Prostate gland (tissue), 2 donors: ENCODE measurements around the gene WDR64. TPM values are rescaled to one million over a fixed set of nuclear protein-coding genes. Genes with fewer than 3 reads are reported as not detected.

Experiments used
- DNase-seq: peaks from one replicate; pipeline ENCODE4 v3.0.0-alpha.2; 2019; ENCODE audit warnings: low spot score
- H3K27ac ChIP-seq, 2 donors: fragments of 200-600 bp; sonication (generic); 2 replicates each; pipeline ENCODE4 v1.5.1; 2017 to 2019
- H3K27me3 ChIP-seq: fragments of 200-600 bp; sonication (generic); replicated peaks from 2 replicates; pipeline ENCODE4 v1.5.1; 2019; ENCODE audit not compliant: insufficient read depth
- H3K36me3 ChIP-seq, 2 donors: fragments of 200-600 bp; sonication (generic); 1 replicate in 1 of 2; 2 replicates in 1 of 2; pipeline versions ENCODE4 v1.5.1 to v1.8.1; 2017 to 2019
- H3K4me1 ChIP-seq: fragments of 200-600 bp; sonication (generic); replicated peaks from 2 replicates; pipeline ENCODE4 v1.5.1; 2019
- H3K4me3 ChIP-seq, 2 donors: fragments of 200-600 bp; sonication (generic); 2 replicates each; pipeline ENCODE4 v1.5.1; 2017 to 2019
- H3K9me3 ChIP-seq: fragments of 200-600 bp; sonication (generic); 2 replicates; pipeline ENCODE4 v1.5.1; 2017
- POLR2A ChIP-seq: fragments of 450-650 bp; IDR thresholded peaks from one replicate; pipeline ENCODE4 v1.6.1; 2016; ENCODE audit warnings: antibody characterized with exemption, mild to moderate bottlenecking
- POLR2AphosphoS5 ChIP-seq: sonication (generic); formaldehyde crosslinking; IDR thresholded peaks from one replicate; pipeline ENCODE4 v1.6.1; 2017; ENCODE audit warnings: antibody characterized with exemption
- WGBS: methylation state at CpG from one replicate; pipeline ENCODE4 v1.1.5; 2018; 5-methylcytosine and 5-hydroxymethylcytosine counted together
- intact Hi-C: fragments of 100-400 bp; cut with DNase I; formaldehyde crosslinking; loops from one replicate; pipeline ENCODE4 v1.14.2; 2022
- total RNA-seq, 2 donors: library from RNA; depleted of rRNA; stranded (reverse); fragments of >200 nt; gene quantifications; one replicate each; pipeline ENCODE4 v1.1.0, GENCODE V29; 2016
- TF ChIP-seq, protein P1 (sequence below), 4 experiments: fragments of 200-600 bp in 2 of 4; fragments of 450-650 bp in 2 of 4; sonication (generic) in 2 of 4; IDR thresholded peaks; 1 replicate in 3 of 4; 2 replicates in 1 of 4; pipeline ENCODE4 v1.5.1; 2016 to 2019; ENCODE audit warnings: antibody characterized with exemption in 4 of 4, mild to moderate bottlenecking in 2 of 4, moderate library complexity in 2 of 4

WDR64 gene
- total RNA-seq, 2 donors from 2014 or later, result 0.91 TPM; not detected in 1

DNA sequence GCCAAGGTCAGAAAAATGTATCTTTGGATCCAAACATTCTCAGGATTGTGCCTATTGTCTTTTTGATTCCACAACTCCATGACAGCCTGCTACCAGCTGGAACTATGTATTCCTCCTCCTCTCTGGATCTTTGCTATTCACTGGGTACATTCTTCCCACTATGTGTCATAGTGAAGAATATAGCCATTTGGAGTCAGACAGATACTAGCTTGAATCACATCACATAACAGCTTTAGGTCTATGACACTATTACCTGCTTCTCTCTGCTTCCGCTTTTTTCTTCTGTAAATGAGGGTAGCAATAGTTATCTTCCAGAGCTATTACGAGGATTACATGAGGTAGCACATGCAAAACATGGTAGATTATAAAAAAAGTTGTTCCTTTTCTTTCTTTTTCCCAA, 190.5 kb downstream of the WDR64 start:
- WGBS, result 88% methylated on average over 2 of the region's 2 CpGs
- TF ChIP-seq POLR2A (no peak), POLR2AphosphoS5 (no peak)
- TF ChIP-seq, protein P1, sequence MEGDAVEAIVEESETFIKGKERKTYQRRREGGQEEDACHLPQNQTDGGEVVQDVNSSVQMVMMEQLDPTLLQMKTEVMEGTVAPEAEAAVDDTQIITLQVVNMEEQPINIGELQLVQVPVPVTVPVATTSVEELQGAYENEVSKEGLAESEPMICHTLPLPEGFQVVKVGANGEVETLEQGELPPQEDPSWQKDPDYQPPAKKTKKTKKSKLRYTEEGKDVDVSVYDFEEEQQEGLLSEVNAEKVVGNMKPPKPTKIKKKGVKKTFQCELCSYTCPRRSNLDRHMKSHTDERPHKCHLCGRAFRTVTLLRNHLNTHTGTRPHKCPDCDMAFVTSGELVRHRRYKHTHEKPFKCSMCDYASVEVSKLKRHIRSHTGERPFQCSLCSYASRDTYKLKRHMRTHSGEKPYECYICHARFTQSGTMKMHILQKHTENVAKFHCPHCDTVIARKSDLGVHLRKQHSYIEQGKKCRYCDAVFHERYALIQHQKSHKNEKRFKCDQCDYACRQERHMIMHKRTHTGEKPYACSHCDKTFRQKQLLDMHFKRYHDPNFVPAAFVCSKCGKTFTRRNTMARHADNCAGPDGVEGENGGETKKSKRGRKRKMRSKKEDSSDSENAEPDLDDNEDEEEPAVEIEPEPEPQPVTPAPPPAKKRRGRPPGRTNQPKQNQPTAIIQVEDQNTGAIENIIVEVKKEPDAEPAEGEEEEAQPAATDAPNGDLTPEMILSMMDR (IDR thresholded peaks at IDR 0.05), result no peak
- intact Hi-C loops, result no loop called here
- Histone ChIP-seq H3K36me3 (no peaks in the 10 kb centered on the region), H3K27ac (no peak overlapping the region), H3K4me3 (no peak overlapping the region), H3K27me3 (no peaks in the 10 kb centered on the region), H3K4me1 (no peaks in the 10 kb centered on the region), H3K9me3 (no peaks in the 10 kb centered on the region)
- no peak for DNase-seq

DNA sequence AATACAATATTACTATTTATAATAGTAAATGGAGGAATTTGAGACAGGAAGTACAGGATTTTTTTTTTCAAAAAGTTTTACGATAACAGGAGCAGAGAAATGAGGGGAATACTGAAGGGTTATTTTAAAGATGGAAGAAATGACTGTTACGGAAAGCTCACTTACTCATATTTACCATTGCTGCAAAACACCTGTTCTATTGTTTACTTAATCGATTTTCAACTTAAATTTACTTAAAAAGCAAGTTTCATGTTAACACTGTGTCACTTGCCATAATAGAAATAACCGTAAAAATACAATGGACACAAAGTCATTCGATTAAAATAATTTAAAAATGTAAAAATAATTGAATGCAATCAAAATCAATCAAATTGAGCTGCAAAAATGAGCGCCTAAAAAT, 192.5 kb downstream of the WDR64 start:
- H3K27ac ChIP-seq, result no peak overlapping the region
- no peaks in the 10 kb centered on the region for H3K4me1 ChIP-seq
- DNase-seq, result no peak
- H3K36me3 ChIP-seq, result no peaks in the 10 kb centered on the region
- no peak overlapping the region for H3K4me3 ChIP-seq
- no peak for TF ChIP-seq POLR2AphosphoS5
- no peak for TF ChIP-seq POLR2A
- TF ChIP-seq, protein P1 (IDR thresholded peaks at IDR 0.05), result no peak
- no peaks in the 10 kb centered on the region for H3K9me3 ChIP-seq
- intact Hi-C loops, result no loop called here
- H3K27me3 ChIP-seq, result no peaks in the 10 kb centered on the region
- WGBS, result 80% methylated on average over 6 of the region's 6 CpGs

DNA sequence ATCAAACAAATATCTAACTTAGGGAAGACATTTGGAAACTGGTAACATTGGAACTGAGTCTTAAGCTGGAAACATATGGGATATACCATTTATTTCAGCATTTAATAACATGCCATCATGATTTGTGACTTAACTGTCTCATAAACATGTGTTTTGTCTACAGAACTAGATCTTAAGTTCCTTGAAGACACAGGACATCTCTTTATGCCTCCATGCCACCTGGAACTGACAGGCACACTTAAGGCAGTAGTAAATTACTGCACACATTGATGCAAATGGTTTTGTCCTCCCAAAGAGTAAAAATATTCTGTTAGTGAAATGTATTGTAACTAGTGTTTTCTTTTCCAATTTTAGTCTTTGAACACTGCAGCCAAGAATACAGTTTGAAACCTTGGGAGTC, 194.3 kb downstream of the WDR64 start:
- DNase-seq, result no peak
- TF ChIP-seq, protein P1 (IDR thresholded peaks at IDR 0.05), result no peak
- no peak for TF ChIP-seq POLR2AphosphoS5
- no peak for TF ChIP-seq POLR2A
- H3K4me3 ChIP-seq, result no peak overlapping the region
- H3K36me3 ChIP-seq, result no peaks in the 10 kb centered on the region
- intact Hi-C loops, result no loop called here
- no peak overlapping the region for H3K27ac ChIP-seq
- no peaks in the 10 kb centered on the region for H3K9me3 ChIP-seq
- no peaks in the 10 kb centered on the region for H3K4me1 ChIP-seq
- H3K27me3 ChIP-seq, result no peaks in the 10 kb centered on the region

DNA sequence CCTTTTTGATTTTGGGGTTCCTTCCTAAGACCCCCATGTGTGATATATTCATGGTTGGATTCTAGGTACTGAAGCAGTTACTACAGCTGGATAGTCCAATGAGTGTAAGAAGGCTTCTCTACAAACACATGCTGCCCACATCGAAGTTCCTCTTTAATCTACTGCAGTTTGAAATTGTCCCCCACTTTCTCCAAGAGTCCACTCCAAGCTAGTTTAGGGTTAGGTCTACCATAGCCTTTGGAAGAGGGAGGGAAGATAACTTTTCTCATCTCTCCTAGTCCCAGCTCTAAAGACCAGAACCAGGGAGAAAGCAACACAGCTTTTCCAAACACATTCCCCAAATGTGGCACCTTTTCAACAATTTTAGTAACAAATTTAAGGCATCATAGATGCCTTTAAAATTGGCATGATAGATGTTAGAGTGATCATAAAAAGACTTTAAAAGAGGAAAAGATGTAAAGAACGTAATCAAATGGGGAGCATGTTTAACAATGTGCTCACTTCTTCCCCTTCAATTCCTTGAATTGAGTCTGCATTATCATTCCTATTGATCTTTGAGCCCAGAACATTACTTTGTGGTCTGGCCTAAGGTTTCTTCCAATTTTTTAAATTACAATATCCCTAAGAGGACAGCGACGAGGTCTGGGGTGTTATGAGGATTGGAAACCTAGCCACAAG, 194.9 kb downstream of the WDR64 start:
- H3K9me3 ChIP-seq, result no peaks in the 10 kb centered on the region

DNA sequence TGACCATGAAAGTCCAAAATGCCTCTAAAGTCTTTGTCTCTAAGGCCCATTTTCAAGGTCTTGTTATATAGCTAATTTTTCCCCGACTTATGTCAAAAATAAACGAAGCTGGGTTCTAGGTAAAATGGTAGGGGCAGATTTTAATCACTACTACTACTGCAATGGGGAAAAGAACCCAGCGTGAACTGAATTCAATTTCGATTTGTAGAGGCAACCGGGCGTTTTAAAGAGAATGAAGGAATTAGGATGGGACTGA, 195.4 kb downstream of the WDR64 start:
- no peaks in the 10 kb centered on the region for H3K27me3 ChIP-seq
- peak overlapping the region; percentile 59 to 87 for H3K4me3 ChIP-seq
- no peak for DNase-seq
- TF ChIP-seq POLR2AphosphoS5 (no peak), POLR2A (no peak)
- TF ChIP-seq, protein P1 (IDR thresholded peaks at IDR 0.05), result no peak
- H3K4me1 ChIP-seq, result no peaks in the 10 kb centered on the region
- intact Hi-C loops, result no loop called here
- peak overlapping the region; percentile 97 to 99 for H3K27ac ChIP-seq
- no peaks in the 10 kb centered on the region for H3K9me3 ChIP-seq
- WGBS, result 10% methylated on average over 6 of the region's 6 CpGs
- H3K36me3 ChIP-seq, result no peaks in the 10 kb centered on the region

More for the DNA sequence above, 194.9 kb downstream of the WDR64 start:
- WGBS, result 80% methylated on average over 4 of the region's 4 CpGs
- DNase-seq, result no peak
- H3K27me3 ChIP-seq, result no peaks in the 10 kb centered on the region
- no peaks in the 10 kb centered on the region for H3K36me3 ChIP-seq
- intact Hi-C loops, result no loop called here
- H3K4me3 ChIP-seq, result peak overlapping the region in 1 of 2 donors; percentile 87
- no peak for TF ChIP-seq POLR2A
- TF ChIP-seq, protein P1 (IDR thresholded peaks at IDR 0.05), result no peak
- TF ChIP-seq POLR2AphosphoS5, result no peak
- no peaks in the 10 kb centered on the region for H3K4me1 ChIP-seq
- H3K27ac ChIP-seq, result no peak overlapping the region
